Activated gamma-delta T cell treated with Interleukin-2 at 50 U/mL for 16 hours (primary cell): ENCODE measurements around the gene PPCDC.
"Not testable (repeated sequence)": the region's sequence is repeated elsewhere in the genome, so short reads cannot be mapped to it uniquely, and the experiment has no call there.

ENCODE experiments used
- DNase-seq: peaks from one replicate; pipeline ENCODE4 v3.0.0-alpha.2; 2020

The PPCDC gene

DNA sequence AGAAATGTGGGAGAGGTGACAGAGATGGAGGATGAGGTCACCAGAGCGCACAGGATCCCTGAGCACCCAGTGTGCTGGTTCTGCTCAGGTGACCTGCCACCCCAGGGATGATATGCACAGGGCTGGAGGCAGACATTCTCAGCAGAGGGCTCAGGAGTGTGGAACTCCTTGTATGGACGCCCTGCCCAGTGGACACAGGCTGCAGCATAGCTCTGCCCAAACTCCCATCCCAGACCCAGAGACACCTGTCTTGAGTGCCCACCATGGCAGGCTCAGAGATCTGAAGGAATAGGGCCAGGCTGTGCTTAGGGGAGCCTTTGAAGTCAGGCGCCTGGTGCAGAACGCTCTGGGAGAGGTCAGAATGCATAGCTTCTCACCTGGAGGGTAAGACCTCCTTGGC lies 47.3 kb downstream of the PPCDC start:
- DNase-seq = no peak

DNA sequence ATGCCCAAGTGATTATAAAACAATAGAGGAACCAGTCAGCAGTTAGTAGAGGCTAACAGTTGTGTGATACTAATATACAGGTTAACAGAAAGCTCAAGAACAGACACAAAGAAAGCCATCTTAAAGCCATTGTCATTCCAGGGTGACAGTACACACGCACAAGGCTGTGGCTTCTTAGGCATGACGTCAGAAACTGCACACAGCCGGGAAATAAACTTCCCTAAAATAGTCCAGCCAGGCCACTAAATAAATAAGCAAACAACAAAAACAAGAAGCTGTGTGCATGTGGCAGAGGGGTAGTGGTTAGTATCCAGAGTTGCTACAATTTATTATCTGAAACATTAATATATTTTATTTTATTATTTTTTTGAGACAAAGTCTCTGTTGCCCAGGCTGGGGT lies 49.8 kb downstream of the PPCDC start:
- no peak for DNase-seq

DNA sequence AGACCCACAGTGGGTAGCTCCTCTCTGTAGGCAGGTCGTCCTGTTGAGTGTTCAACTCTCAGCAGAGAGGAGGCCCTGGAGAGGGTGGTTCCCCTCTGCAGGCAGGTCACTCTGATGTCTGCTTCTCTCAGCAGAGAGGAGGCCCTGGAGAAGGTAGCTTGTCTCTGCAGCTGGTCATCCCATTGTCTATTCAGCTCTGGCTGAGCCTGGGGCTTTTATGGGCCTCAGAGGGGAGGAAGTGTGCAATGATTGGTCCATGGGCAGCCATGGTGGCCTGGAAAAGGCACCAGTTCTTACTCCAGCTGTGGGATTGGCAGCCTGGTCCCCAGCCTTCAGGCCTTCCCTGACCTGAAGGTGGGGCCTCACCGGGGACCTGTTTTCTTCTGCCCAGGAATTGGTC lies 52.9 kb downstream of the PPCDC start:
- DNase-seq = no peak

DNA sequence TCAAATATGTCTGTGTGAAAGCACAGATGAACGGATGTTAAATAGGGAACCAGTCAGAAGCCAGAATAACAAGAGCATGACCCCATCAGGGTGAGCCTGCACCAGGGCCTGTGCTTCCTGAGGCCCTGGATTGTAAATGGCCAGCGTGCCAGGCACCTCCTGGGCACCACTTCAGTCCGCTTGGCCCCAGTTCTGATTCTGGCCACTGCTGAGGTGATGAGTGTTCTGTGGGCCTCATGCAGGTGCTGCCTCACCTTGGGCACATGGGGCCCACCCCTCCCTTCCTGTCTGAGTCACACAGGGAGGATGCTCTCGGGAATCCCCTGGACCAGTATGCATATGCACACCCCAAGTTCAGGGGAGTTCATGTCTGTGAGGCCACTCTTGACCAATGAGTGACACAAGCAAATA lies 54.2 kb downstream of the PPCDC start:
- DNase-seq = not testable (repeated sequence)

DNA sequence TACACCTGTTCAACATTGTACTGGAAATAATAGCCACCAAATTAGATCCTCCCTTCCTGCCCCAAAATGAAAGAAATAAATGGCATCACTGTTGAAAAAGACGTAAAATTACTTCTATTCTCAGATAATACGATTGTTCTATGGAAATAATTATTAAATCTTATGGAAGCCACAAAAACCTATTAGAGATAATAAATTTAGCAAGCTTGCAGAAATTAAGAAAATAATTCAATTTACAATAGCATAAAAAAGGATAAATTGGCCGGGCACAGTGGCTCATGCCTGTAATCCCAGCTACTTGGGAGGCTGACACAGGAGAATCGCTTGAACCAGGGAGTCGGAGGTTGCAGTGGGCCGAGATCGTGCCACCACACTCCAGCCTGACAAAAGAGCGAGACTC lies 57.8 kb downstream of the PPCDC start:
- DNase-seq = no peak

DNA sequence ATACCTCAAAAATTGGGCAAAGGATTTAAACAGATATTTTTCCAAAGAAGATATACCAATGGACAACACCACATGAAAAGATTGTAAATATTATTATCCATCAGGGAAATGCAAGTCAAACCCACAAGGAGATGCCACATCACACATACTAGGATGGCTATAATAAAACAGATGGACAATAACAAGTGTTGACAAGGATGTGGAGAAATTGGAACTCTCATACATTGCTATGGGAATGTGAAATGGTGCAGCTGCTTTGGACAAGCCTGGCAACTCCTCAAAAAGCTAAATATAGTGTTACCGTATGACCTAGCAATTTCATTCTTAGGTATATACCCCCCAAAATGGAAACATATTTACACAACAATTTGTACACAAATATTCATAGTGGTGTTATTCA lies 59.3 kb downstream of the PPCDC start:
- no peak for DNase-seq

DNA sequence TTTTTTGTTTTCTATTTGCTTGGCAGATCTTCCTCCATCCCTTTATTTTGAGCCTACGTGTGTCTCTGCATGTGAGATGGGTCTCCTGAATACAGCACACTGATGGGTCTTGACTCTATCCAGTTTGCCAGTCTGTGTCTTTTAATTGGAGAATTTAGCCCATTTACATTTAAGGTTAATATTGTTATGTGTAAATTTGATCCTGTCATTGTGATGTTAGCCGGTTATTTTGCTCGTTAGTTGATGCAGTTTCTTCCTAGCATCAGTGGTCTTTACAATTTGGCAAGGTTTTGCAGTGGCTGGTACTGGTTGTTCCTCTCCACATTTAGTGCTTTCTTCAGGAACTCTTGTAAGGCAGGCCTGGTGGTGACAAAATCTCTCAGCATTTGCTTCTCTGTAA lies 62.3 kb downstream of the PPCDC start:
- DNase-seq = not testable (repeated sequence)

DNA sequence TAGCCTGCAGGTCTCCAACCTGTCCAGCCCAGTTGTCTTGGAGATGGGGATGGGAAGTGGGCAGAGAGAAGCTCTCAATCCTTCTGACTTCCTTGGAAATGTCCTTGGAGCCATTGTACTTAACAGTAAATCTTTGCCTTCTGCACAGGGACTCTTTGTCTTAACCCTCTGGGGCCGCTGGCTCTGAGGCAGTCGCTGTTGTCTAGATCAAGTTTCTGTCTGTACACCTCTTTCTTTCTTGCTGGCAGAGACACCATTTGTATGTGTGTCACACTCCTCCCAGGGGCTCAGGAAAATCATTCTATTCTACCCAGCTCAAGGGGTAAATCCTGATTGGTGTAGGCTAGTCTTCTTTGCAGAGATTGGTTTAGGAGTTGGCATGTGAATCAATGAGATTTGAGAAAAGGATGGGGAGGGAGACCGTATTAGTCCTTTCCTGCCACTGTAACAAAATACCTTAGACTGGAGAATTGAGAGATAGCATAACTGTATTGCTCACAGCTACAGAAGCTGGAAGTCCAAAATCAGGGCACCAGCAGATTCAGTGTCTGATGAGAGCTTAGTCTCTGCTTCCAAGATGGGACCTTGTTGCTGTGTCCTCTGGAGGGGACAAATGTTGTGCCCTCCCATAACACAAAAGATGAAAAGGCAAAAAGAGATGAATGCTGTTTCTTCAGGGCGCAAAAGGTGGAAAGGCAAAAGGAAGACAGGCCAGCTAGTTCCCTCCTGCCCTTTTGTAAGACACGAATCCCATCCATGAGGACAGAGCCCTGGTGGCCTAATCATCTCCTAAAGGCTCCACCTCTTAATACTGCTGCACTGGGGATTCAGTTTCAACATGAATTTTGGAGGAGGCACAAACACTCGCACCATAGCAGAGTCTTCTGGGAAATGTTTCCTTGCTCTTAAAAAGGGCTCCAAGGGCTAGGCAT lies 66.3 kb downstream of the PPCDC start:
- DNase-seq = no peak

DNA sequence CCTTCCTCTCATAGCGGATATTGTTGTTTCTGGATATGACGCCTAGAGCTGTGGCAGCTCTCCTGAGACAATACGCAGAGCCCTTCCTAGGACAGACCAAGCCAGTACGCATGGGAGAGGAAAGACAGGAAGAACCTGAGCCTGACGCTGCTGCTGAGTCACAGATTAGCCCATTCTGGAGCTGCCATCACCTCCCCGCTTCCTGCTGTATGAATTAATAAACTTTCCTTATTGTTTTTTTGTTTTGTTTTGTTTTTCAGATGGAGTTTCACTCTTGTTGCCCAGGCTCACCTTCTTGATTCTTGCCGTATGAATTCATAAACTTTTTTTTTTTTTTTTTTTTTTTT lies 67.0 kb downstream of the PPCDC start:
- DNase-seq = no peak

DNA sequence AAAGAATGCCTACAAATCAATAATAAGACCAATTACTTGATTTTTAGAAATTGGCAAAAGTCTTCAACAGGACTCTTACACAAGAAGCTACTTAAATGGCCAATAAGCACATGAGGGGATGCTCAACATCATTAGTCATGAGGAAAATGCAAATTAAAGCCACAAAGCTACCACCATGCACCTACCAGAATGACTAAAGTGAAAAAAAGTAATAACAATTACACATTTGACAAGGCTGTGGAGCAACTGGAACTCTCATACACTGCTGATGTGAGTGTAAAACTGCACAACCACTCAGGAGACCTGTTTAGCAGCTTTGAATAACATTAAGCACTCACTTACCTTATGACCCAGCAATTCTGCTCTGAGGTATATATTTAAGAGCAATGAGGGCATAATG lies 68.4 kb downstream of the PPCDC start:
- DNase-seq = no peak

DNA sequence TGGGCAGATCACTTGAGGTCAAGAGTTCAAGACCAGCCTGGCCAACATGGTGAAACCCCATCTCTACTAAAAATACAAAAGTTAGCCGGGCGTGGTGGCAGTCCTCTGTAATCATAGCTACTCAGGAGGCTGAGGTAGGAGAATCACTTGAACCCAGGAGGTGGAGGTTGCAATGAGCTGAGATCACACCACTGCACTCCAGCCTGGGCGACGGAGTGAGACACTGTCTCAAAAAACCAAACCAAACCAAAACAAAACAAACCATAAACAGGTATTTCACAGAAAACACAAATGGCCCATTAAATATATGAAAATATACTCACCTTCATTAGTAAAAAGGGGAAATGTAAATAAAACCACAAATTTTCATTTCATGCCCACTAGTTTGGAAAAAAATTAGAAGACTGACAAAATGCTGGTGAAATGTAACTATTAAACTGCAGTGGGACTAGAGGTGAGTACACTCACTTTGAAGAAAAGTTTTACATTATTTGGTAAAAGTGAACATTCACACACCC lies 71.6 kb downstream of the PPCDC start:
- DNase-seq = not testable (repeated sequence)

DNA sequence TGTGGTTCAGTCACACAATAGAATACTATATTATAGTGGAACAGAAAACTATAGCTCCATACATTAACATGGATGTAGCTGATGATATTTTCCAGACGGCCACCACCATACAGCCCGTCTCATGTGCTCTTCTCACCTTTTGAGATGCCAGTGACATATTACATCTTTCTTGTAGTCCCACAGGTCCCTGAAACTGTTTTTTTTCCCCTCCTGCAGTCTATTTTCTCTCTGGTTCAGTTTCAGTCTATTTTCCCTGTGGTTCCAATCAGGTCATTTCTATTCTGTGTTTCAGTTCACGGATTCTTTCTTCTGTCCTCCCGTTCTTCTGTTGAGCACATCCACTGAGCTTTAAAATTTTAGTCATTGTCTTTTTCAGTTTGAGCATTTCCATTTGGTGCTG lies 72.2 kb downstream of the PPCDC start:
- no peak for DNase-seq

DNA sequence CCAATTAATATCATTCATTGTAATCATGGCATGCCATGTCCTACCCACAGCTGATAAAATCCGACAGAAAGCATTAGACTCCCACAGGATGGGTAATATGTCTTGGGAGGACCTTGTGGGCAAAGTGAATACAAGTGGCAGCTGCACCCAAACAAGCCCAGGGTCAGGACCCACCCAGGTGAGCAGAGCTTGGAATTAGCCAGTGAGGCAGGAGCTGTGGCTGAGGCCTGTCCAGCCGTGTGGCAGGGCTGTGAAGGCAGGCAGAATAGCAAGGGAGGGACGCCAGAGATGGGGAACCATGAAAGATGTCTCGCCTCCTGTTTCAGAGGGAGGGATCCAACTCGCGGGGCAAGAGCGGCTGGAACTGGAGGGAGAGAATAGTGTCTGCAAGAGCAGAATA lies 74.5 kb downstream of the PPCDC start:
- DNase-seq = no peak

DNA sequence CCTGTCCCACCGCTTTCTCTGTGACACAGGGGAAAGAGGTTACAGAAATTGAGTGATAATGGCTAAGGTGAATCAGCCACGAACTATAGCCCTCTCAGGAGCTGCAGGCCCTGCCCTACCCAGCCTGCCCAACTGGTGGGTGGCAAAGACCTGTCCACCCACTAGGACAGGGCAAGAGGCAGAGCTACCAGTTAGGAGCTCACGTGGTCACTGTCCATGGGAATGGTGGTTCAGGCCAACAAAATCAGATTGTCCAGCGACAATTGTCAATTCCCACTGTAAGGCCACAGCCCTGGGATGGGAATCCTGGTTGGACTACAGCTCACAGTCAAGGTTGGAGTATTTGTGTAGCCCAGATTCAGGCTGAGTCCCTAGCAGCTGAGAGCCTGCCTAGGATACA lies 75.0 kb downstream of the PPCDC start:
- no peak for DNase-seq
